K562 (cell line): ENCODE measurements around the gene RNU2-63P. TPM values are rescaled to one million over a fixed set of nuclear protein-coding genes. Genes with fewer than 3 reads are reported as not detected.

Experiments
- ATAC-seq: fragments of 200-7000 bp; cut with Tn5 transposase; 3 replicates; pipeline ENCODE4 v1.9.1; 2020; ENCODE audit warnings: moderate library complexity
- BruUV-seq: library from RNA; stranded (reverse); fragments of 400-500 nt; replicated peaks from 2 replicates; lab custom pipeline; 2021; lab: Mats Ljungman, UMichigan
- CTCF ChIA-PET: fragments of 300-600 bp; formaldehyde crosslinking; extraction: SDS; loops from one replicate; lab custom pipeline; 2021; ENCODE audit warnings: low intra/inter-chr PET ratio; lab: Yijun Ruan, JAX
- POLR2A ChIA-PET: fragments of 300-600, 350-650 bp; sonication (Branson Sonifier 250); formaldehyde crosslinking; extraction: SDS; loops from one replicate; lab custom pipeline; 2021; ENCODE audit warnings: antibody characterized with exemption, inconsistent platforms; lab: Yijun Ruan, JAX
- DNase-seq, 4 experiments: peaks; one replicate each; pipeline versions ENCODE4 v3.0.0 to v3.0.0-alpha.2; 2011 to 2018; ENCODE audit warnings: low spot score in 3 of 4, mixed read lengths in 3 of 4; ENCODE audit errors: extremely low read depth in 1 of 4
- FAIRE-seq: peaks from 2 replicates; lab custom pipeline; 2011; peaks lifted over from hg19 to GRCh38; lab: Jason Lieb, UNC
- H2AFZ ChIP-seq: 2 replicates; pipeline ENCODE4 v1.6.0; 2011; ENCODE audit warnings: low read depth, low read length, control low read depth, inconsistent platforms
- H3K27ac ChIP-seq: fragments of 200-600 bp; 3 replicates; pipeline ENCODE4 v1.8.0; 2011; ENCODE audit warnings: low read depth, mild to moderate bottlenecking, control low read depth, inconsistent platforms, low read length, moderate library complexity, mixed read lengths; ENCODE audit errors: extremely low read depth
- H3K27me3 ChIP-seq, 2 experiments: fragments of 300-600 bp in 1 of 2; 2 replicates in 1 of 2; 3 replicates in 1 of 2; pipeline versions ENCODE4 v1.6.0 to v1.8.0; 2011; ENCODE audit warnings: inconsistent platforms in 2 of 2, low read length in 2 of 2, mild to moderate bottlenecking in 1 of 2, mixed read lengths in 1 of 2, moderate library complexity in 1 of 2; ENCODE audit not compliant: control insufficient read depth in 2 of 2, insufficient read depth in 2 of 2
- H3K36me3 ChIP-seq: fragments of 300-600 bp; 3 replicates; pipeline ENCODE4 v1.8.0; 2011; ENCODE audit warnings: mild to moderate bottlenecking, low read length, inconsistent platforms; ENCODE audit not compliant: control insufficient read depth, insufficient read depth
- H3K4me1 ChIP-seq, 2 experiments: fragments of 200-600 bp in 1 of 2; replicated peaks in 1 of 2; 2 replicates in 1 of 2; 3 replicates in 1 of 2; pipeline versions ENCODE4 v1.5.1 to v1.8.0; 2011; ENCODE audit warnings: inconsistent platforms in 2 of 2, low read length in 2 of 2, mild to moderate bottlenecking in 1 of 2, mixed read lengths in 1 of 2, moderate library complexity in 1 of 2; ENCODE audit not compliant: control insufficient read depth in 2 of 2, insufficient read depth in 2 of 2
- H3K4me2 ChIP-seq: 2 replicates; pipeline ENCODE4 v1.6.1; 2011; ENCODE audit warnings: low read length, control low read depth, inconsistent platforms, mixed read lengths; ENCODE audit not compliant: insufficient read depth
- H3K4me3 ChIP-seq: fragments of 200-600 bp; sonication (generic), shearing (Covaris generic); 2 replicates; pipeline ENCODE4 v1.5.1; 2016; ENCODE audit warnings: control low read depth, inconsistent platforms
- H3K79me2 ChIP-seq: fragments of 200-600 bp; 3 replicates; pipeline ENCODE4 v1.8.0; 2011; ENCODE audit warnings: low read length, inconsistent platforms; ENCODE audit not compliant: control insufficient read depth, insufficient read depth
- H3K9ac ChIP-seq, 2 experiments: 2 replicates each; pipeline versions ENCODE4 v1.6.0 to v1.6.1; 2011; ENCODE audit warnings: low read depth in 2 of 2, low read length in 2 of 2, control low read depth in 1 of 2, inconsistent platforms in 1 of 2, mild to moderate bottlenecking in 1 of 2, mixed read lengths in 1 of 2; ENCODE audit not compliant: insufficient read depth in 1 of 2
- H3K9me1 ChIP-seq: one replicate; pipeline ENCODE4 v1.6.0; 2011; ENCODE audit warnings: inconsistent platforms, mild to moderate bottlenecking, low read length, moderate library complexity; ENCODE audit not compliant: control insufficient read depth, insufficient read depth
- H3K9me3 ChIP-seq: replicated peaks from 2 replicates; pipeline ENCODE4 v1.5.1; 2011; ENCODE audit warnings: low read depth, low read length, inconsistent platforms; ENCODE audit not compliant: control insufficient read depth, insufficient read depth
- H4K20me1 ChIP-seq: replicated peaks from 2 replicates; pipeline ENCODE4 v1.6.1; 2011; ENCODE audit warnings: low read length, inconsistent platforms, mixed read lengths; ENCODE audit not compliant: control insufficient read depth, insufficient read depth
- CHD2 ChIP-seq: IDR thresholded peaks from 2 replicates; pipeline ENCODE4 v1.6.1; 2011; ENCODE audit warnings: low read depth, low read length
- EP400 ChIP-seq: fragments of 450-650 bp; IDR thresholded peaks from 2 replicates; pipeline ENCODE4 v1.6.1; 2017; ENCODE audit warnings: antibody characterized with exemption, mild to moderate bottlenecking, moderate library complexity
- GATA2 ChIP-seq: sonication (generic); formaldehyde crosslinking; IDR thresholded peaks from 2 replicates; pipeline ENCODE4 v1.4.0; 2020; ENCODE audit warnings: mild to moderate bottlenecking, missing genetic modification reagents
- HDAC8 ChIP-seq: fragments of 450-650 bp; IDR thresholded peaks from 2 replicates; pipeline ENCODE4 v1.6.1; 2016; ENCODE audit warnings: mild to moderate bottlenecking, missing genetic modification characterization, moderate library complexity, missing compliant biosample characterization
- ILK ChIP-seq: fragments of 450-650 bp; IDR thresholded peaks from 2 replicates; pipeline ENCODE4 v1.6.1; 2016; ENCODE audit warnings: missing genetic modification characterization, low read depth, mild to moderate bottlenecking, missing compliant biosample characterization, moderate library complexity, borderline replicate concordance
- IRF9 ChIP-seq: fragments of 450-650 bp; IDR thresholded peaks from 2 replicates; pipeline ENCODE4 v1.6.1; 2016; ENCODE audit warnings: missing biosample characterization, missing genetic modification characterization
- KLF13 ChIP-seq: fragments of 450-650 bp; IDR thresholded peaks from 2 replicates; pipeline ENCODE4 v1.6.1; 2016; ENCODE audit warnings: missing genetic modification characterization, low read depth, mild to moderate bottlenecking, missing compliant biosample characterization, moderate library complexity, borderline replicate concordance
- MED1 ChIP-seq: sonication (generic); formaldehyde crosslinking; IDR thresholded peaks from 2 replicates; pipeline ENCODE4 v1.8.1; 2023; ENCODE audit warnings: missing genetic modification reagents, borderline replicate concordance
- MTA1 ChIP-seq: fragments of 450-650 bp; IDR thresholded peaks from 2 replicates; pipeline ENCODE4 v1.6.1; 2017; ENCODE audit warnings: borderline replicate concordance
- NR2F6 ChIP-seq: fragments of 450-650 bp; formaldehyde crosslinking; IDR thresholded peaks from 2 replicates; pipeline ENCODE4 v1.4.0; 2020; ENCODE audit warnings: mild to moderate bottlenecking
- PHF20 ChIP-seq: fragments of 450-650 bp; IDR thresholded peaks from 2 replicates; pipeline ENCODE4 v1.6.1; 2018; ENCODE audit not compliant: partially characterized antibody
- POLR2G ChIP-seq: fragments of 200-400 bp; formaldehyde crosslinking; IDR thresholded peaks from 2 replicates; pipeline ENCODE4 v1.6.1; 2017; ENCODE audit warnings: low read depth, mild to moderate bottlenecking, antibody characterized with exemption, low read length, moderate library complexity
- U2AF1 ChIP-seq: fragments of 200-400 bp; formaldehyde crosslinking; optimal IDR thresholded peaks from 2 replicates; pipeline ENCODE3; 2017; ENCODE audit warnings: mild to moderate bottlenecking, low read depth, low read length, moderate library complexity
- XRCC4 ChIP-seq: IDR thresholded peaks from one replicate; pipeline ENCODE4 v1.6.1; 2011; ENCODE audit not compliant: insufficient read depth, insufficient read length; ENCODE audit errors: extremely low read depth
- ZFP1 ChIP-seq: fragments of 450-650 bp; formaldehyde crosslinking; IDR thresholded peaks from 2 replicates; pipeline ENCODE4 v1.4.0; 2020; ENCODE audit warnings: mild to moderate bottlenecking, mixed read lengths
- ZFP91 ChIP-seq: sonication (generic); formaldehyde crosslinking; IDR thresholded peaks from 2 replicates; pipeline ENCODE4 v1.8.0; 2022; ENCODE audit warnings: mild to moderate bottlenecking, missing genetic modification reagents
- ZNF280B ChIP-seq: fragments of 250-450 bp; sonication (Bioruptor Pico); IDR thresholded peaks from 2 replicates; pipeline ENCODE4 v1.5.1; 2021; ENCODE audit warnings: mild to moderate bottlenecking
- ZNF431 ChIP-seq: sonication (generic); formaldehyde crosslinking; IDR thresholded peaks from 2 replicates; pipeline ENCODE4 v1.8.0; 2022; ENCODE audit warnings: mild to moderate bottlenecking, missing genetic modification reagents
- ZNF644 ChIP-seq: fragments of 200-800 bp; sonication (Bioruptor generic); IDR thresholded peaks from 2 replicates; pipeline ENCODE4 v1.6.1; 2016; ENCODE audit warnings: low read depth, missing genetic modification characterization, missing compliant biosample characterization
- ZNF696 ChIP-seq: fragments of 250-450 bp; sonication (Bioruptor Pico); conservative IDR thresholded peaks from 2 replicates; pipeline ENCODE4 v1.4.0; 2020; ENCODE audit warnings: mild to moderate bottlenecking, moderate library complexity
- WGBS: fragments of 100-300 bp; shearing (Covaris generic); methylation state at CpG from one replicate; pipeline ENCODE4 v1.1.6; 2016; ENCODE audit warnings: low coverage, mixed read lengths; ENCODE audit not compliant: insufficient coverage; ENCODE audit errors: missing lambda C conversion rate; 5-methylcytosine and 5-hydroxymethylcytosine counted together
- in situ Hi-C: fragments of 300-500 bp; cut with MboI; formaldehyde crosslinking; loops from 4 replicates; pipeline ENCODE4 v1.15.0; 2018; ENCODE audit warnings: inconsistent platforms, mixed read lengths
- intact Hi-C: fragments of 100-400 bp; cut with micrococcal nuclease; formaldehyde crosslinking; loops from 2 replicates; pipeline ENCODE4 v1.14.2; 2022
- polyA plus RNA-seq, 8 experiments: library from polyadenylated mRNA; depleted of rRNA in 4 of 8; stranded (reverse) in 5 of 8; unstranded in 3 of 8; fragments of >200 nt; fragmentation: Nextera tagmentation in 2 of 8; fragmentation: Illumina TruSeq in 1 of 8; extraction: Ambion mirVana in 2 of 8; extraction: Trizol in 1 of 8; gene quantifications; 2 replicates each; pipeline versions ENCODE4 v1.2.1 to v1.2.3, GENCODE V29; 2011 to 2014; ENCODE audit warnings: inconsistent platforms in 1 of 8, missing spikeins in 1 of 8
- total RNA-seq, 7 experiments: library from RNA; depleted of rRNA in 6 of 7; stranded (reverse); fragments of >200 nt in 6 of 7; fragmentation: Illumina TruSeq in 2 of 7; extraction: Trizol in 2 of 7; gene quantifications; 2 replicates each; pipeline versions ENCODE4 v1.2.1 to v1.2.3, GENCODE V29; 2011 to 2021; ENCODE audit warnings: low replicate concordance in 1 of 7

The RNU2-63P gene
- total and polyA plus RNA-seq, 9 of the 15 experiments (the other 6 are each of a cell fraction or from before 2014, with no cell fraction given): 5.8 to 253 (median 169) TPM; not detected in 4

- CTCF ChIA-PET: no interaction called here
- POLR2A ChIA-PET: interaction anchor here (0.8 to 1.5 kb wide), 2 partner anchors 8 to 15 kb away, joined by 3 to 4 read pairs; no protein-coding TSS in a partner anchor
- Histone ChIP-seq H3K9me1 (no peaks in the 10 kb centered on the region), H2AFZ (no peak overlapping the region), H3K4me2 (no peak overlapping the region), H3K4me3 (no peak overlapping the region), H3K27ac (no peak overlapping the region), H3K27me3 (no peaks in the 10 kb centered on the region), H3K79me2 (peaks cover 33% of the 10 kb centered on the region), H4K20me1 (0 out of 2 replicates have a peak, but pooled peaks cover 7% of the 10 kb centered on the region), H3K36me3 (no peaks in the 10 kb centered on the region), H3K9me3 (no peaks in the 10 kb centered on the region), H3K4me1 (peaks cover 15 to 20% of the 10 kb centered on the region in 2 experiments; a peak in 4 of 5 replicates), H3K9ac (no peak overlapping the region)
- intact Hi-C loops: no loop called here
- FAIRE-seq: no peak
- no peak for DNase-seq
- BruUV-seq: no TSS peak
- no peak for TF ChIP-seq MED1 (CRISPR knock-in tag)
- no peak for TF ChIP-seq U2AF1
- no peak for TF ChIP-seq ZFP1 (CRISPR knock-in tag)
- no peak for TF ChIP-seq ZFP91 (CRISPR knock-in tag)
- no peak for TF ChIP-seq ILK (tag)
- no peak for TF ChIP-seq ZNF696 (CRISPR knock-in tag)
- no peak for TF ChIP-seq XRCC4
- TF ChIP-seq MTA1: no peak
- no peak for TF ChIP-seq IRF9 (tag)
- no peak for TF ChIP-seq GATA2 (CRISPR knock-in tag)
- no peak for TF ChIP-seq ZNF431 (CRISPR knock-in tag)
- TF ChIP-seq ZNF280B: no peak
- no peak for TF ChIP-seq ZNF644
- TF ChIP-seq KLF13 (tag): no peak
- TF ChIP-seq HDAC8 (tag): no peak
- no peak for TF ChIP-seq PHF20
- TF ChIP-seq NR2F6: no peak
- TF ChIP-seq CHD2: no peak
- no peak for TF ChIP-seq POLR2G
- TF ChIP-seq EP400: no peak
- ATAC-seq: no peak
- WGBS: 90% methylated on average over 2 of the region's 2 CpGs
- in situ Hi-C loops: no loop called here
Measured at GRCh38 chr2:88051792-88052191, 35.4 kb upstream of the RNU2-63P start.
